SH-SY5Y (cell line): ENCODE measurements around the gene MED13.

Experiments
- GATA2 ChIP-seq: IDR thresholded peaks from 2 replicates; pipeline ENCODE4 v1.6.1; 2011; ENCODE audit warnings: mild to moderate bottlenecking, low read depth, low read length
- GATA3 ChIP-seq: IDR thresholded peaks from 2 replicates; pipeline ENCODE4 v1.6.1; 2011; ENCODE audit warnings: low read depth, mild to moderate bottlenecking, low read length, moderate library complexity

The MED13 gene

DNA sequence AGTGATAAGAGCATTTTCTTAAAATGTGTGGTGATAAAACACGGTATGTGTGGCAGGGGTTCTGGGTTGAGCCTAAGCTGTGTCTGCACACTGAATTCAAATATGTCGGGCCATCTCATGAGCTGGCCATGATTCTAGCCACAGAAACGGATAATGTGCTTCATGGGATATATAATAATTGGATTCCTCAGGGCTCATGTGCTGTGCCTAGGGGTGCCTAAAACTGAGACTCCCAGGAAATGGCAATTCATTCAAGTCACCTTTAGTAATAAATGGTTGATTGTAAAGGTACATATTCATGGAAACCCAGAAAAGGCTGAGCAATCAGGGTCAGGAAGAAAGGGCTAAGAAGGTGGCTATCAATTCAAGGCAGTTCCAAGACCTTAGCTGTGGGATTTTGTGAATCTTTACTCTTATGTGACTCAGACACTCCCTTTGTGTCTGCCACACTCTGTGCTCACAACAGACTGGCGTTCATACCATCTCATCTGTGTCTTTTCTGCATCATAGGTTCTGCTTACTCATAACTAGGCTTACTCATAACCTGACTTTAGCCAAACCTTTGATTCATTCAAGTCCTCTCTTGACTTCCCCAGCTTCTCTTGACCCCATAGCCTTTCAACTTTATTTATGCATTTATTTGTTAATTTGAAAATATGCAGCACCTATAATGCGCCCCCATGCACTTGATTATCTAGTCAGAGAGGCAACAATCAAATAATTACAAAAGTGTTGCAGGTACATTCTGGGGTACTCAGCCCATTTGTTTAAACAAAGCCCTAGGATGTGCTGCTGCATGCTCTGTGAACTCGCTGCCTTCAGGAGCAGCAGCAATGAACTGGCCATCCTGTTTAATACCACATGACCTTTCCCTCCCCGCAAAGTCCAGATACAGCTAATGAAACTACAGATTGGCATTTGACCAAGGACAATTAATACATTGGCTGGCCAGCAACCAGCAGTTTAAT lies 28.4 kb upstream of the MED13 start:
- TF ChIP-seq GATA2 (no peak), GATA3 (no peak)

DNA sequence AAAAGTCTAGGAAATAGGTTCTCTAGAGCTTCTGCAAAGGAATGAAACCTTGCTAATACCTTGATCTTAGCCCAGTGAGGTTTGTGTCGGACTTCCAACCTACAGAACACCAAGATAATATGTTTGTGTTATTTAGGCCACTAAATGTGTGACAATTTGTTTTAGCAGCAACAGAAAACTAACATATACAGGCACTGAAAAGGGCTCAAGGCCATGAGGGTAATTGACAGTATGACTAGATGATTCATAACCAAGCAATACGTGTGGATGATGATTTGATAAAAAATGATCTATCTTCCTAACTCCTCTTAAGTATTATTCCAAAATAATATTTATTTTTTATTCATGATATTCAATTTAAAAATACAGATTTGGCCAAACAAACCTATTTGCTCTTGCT lies 27.7 kb upstream of the MED13 start:
- no peak for TF ChIP-seq GATA2
- TF ChIP-seq GATA3, result no peak

DNA sequence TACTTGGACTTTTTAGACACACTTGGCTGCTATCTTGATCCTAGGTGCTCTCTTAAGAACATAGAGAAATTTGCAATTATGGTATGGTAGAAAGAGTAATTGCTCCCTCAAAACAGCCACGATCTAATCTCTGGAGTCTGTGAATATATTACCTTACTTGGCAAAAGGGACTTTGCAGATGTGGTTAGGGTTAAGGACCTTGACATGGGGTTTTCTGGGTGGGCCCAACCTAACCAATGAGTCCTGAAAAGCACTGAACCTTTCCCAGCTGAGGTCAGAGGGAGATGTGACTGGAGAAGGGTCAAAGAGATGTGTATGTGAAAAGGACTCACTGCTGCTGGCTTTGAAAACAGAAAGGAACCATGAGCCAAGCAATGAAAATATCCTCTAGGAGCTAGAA lies 26.7 kb upstream of the MED13 start:
- TF ChIP-seq GATA2 (no peak), GATA3 (no peak)

GRCh38 chr17:62090868-62091267 lies 25.8 kb upstream of the MED13 start:
- TF ChIP-seq GATA2 (no peak), GATA3 (no peak)

GRCh38 chr17:62090021-62090824 lies 25.1 kb upstream of the MED13 start:
- TF ChIP-seq GATA3 (no peak), GATA2 (no peak)

DNA sequence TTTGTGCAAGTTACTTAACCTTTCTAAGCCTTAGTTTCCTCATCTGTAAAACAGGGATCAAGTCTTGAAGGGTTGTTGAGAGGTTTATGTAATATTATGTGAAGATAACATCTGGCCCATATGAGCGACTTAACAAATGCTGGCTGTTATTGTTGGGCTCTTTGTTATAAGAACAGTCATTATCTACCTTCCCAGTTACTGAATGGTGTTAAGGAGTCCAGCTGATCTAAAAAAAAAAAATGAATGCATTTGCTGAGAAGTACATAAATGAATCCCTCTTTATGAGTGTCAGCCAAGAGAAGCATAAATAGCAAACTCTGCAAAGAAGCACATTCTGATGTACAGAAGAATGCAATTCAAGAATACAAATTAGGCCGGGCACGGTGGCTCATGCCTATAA lies 24.3 kb upstream of the MED13 start:
- TF ChIP-seq GATA3 (no peak), GATA2 (no peak)

DNA sequence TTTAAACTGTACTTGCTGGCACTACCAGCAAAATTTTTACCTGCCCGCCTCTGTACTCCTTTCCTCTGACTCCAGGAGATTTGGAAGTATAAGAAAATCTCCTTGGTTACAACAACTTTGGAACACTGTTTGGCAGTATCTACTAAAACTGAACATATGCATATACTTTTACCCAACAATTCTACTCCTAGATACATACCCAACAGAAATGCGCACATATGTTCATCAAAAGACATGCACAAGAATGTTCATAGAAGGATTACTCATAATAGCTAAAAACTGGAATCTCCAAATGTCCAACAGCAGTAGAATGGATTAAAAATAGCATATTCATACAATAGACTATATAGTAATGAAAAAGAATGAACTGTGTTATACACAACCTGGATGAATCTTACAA lies 21.7 kb upstream of the MED13 start:
- no peak for TF ChIP-seq GATA2
- no peak for TF ChIP-seq GATA3

DNA sequence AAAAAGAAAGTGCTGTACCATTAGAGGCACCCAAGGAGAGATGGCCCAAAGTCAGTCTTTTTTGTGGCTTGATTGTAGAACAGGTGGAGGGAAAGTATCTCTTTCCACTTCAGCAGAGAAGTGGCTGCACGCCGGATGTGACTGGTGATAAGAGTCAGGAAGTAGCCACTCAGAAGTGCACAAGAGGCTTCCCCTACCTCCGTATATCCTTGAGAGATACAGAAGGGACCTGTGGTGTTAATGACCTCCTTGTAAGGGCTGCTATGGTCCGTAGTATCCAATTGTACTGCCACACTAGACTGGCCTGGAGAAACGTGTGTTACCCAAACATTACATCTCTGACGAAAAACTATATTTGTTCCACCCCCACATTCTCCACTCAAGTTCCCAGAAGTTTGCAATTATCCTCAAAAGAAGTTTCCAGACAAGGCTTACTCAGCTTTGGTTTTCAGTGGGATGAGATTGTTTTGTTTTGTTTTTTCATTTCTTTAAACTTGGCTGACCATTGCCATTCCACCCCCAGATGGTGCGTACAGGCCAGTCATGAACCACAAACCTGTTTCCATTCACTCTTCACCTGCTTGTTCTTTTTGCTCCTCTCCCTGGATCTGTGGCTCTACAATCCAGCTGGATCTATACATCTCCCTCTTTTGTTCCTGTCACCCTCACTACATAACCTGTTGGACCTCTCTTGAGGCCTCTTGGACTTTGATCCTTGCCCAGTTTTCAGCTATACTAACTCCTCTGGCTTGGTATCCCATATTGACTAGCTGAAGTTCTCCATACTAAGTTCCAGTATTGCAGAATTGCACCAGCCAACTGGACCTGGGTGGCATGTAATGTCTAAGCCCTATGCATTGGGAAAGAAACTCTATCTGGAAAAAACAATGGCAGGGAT lies 20.7 kb upstream of the MED13 start:
- no peak for TF ChIP-seq GATA2
- TF ChIP-seq GATA3, result no peak

DNA sequence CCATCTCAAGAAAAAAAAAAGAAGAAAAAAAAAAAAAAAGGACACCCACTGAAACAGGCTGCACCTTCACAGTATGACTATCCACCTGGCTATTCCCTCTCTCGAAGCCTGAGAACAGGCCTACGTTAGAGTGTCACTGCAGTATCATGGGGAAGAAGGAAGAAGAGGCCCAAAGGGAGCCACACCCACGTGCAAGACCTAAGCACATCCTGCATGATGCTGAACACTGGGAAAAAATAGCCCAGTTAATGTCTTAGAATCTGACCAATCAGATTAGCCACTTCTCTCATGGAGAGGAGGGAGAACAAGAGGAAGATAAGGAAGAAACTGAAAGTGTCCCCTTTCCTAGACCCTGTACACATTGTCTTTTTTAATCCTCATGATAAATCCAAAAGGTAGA lies 19.5 kb upstream of the MED13 start:
- no peak for TF ChIP-seq GATA3
- TF ChIP-seq GATA2, result no peak

DNA sequence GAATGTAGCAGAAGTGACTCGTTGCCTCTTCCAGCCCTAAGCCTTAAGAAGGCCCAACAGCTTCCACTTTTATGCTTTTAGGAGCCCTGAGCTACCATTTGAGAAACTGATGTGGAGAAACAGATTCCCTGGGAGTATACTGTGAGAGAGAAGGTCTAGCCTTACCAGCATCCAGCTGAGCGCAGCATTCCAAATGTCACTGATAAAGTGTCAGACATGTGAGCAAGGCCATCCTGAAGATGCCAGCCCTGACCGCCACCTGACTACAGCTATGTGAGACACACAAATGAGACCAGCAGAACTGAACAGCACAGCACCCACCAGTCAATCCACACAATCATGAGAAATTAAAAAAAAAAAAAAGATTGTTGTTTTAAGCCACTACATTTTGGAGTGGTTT lies 18.6 kb upstream of the MED13 start:
- no peak for TF ChIP-seq GATA2
- TF ChIP-seq GATA3, result no peak

- TF ChIP-seq GATA3 (no peak), GATA2 (no peak)
Measured at GRCh38 chr17:62080647-62081046, 15.6 kb upstream of the MED13 start.

DNA sequence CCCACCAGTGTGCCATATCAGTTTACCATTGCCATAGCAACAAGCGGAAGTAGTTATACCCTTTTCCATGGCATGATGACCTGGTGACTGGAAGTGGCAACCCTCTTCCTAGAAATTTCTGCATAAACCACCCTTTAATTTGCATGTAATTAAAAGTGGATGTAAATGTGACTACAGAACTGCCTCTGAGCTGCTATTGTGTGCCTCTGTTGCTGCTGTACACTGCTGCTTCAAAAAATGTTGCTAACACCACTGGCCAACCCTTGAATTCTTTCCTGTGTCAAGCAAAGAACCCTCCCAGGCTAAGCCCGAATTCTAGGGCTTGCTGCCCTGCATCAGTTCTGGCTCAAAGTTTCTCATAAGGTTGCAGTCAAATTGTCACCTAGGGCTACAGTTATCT lies 12.9 kb upstream of the MED13 start:
- no peak for TF ChIP-seq GATA2

GRCh38 chr17:62076864-62077788 lies 12.0 kb upstream of the MED13 start:
- no peak for TF ChIP-seq GATA3
- no peak for TF ChIP-seq GATA2

DNA sequence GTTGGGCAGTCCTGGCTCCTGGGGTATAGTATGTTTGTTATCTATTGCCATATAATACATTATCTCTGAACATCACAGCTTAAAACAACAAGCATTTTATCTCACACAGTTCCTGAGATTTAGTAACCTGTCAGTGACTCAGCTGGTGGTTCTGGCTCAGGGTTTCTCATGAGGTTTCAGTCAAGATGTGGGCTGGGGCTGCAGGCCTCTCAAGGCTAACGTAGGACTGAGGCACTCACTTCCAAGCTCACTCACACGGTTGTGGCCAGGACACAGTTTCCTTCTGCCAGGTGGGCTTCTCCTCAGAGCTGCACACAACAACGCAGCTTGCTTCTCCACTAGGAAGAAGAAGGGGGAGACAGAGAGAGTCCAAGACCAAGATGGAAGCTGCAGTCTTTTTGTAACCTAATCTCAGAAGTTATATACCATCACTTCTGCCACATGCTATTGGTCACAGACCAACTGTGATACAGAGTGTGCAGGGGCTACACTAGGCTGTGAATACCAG lies 10.3 kb upstream of the MED13 start:
- TF ChIP-seq GATA2 (no peak), GATA3 (no peak)
